ENCODE results near the gene GP1BA.
A peak's percentile ranks its signal among the peaks of the same experiment; 100 is the strongest.

The GP1BA gene

GRCh38 chr17:4951486-4951885 lies 19.4 kb downstream of the GP1BA start:
- no peak for DNase-seq

GRCh38 chr17:4953451-4953961 lies 21.4 kb downstream of the GP1BA start:
- no peak for DNase-seq

GRCh38 chr17:4955091-4955490 lies 23.0 kb downstream of the GP1BA start:
- no peak for DNase-seq

GRCh38 chr17:4956493-4957061 lies 24.5 kb downstream of the GP1BA start:
- peak; percentile 40 for DNase-seq

- DNase-seq: no peak
Observed at GRCh38 chr17:4958102-4958501, 26.0 kb downstream of the GP1BA start.

GRCh38 chr17:4959261-4959965 lies 27.3 kb downstream of the GP1BA start:
- no peak for DNase-seq

GRCh38 chr17:4960279-4960922 lies 28.3 kb downstream of the GP1BA start:
- no peak for DNase-seq

- DNase-seq: no peak
Observed at GRCh38 chr17:4965311-4965986, 33.4 kb downstream of the GP1BA start.

- peak; percentile 100 for DNase-seq
Observed at GRCh38 chr17:4966844-4967538, 34.9 kb downstream of the GP1BA start.

GRCh38 chr17:4967539-4968485 lies 35.7 kb downstream of the GP1BA start, which contains the start of gene SPAG7:
TSS of gene SPAG7 (minus strand) at chr17:4967817. CDS start at chr17:4967804, 13 bp downstream.
- peak; percentile 95 for DNase-seq

- no peak for DNase-seq
Observed at GRCh38 chr17:4968486-4969046, 36.5 kb downstream of the GP1BA start.

GRCh38 chr17:4969047-4969550 lies 37.0 kb downstream of the GP1BA start:
- DNase-seq: peak; percentile 37

- no peak for DNase-seq
Observed at GRCh38 chr17:4969551-4970173, 37.6 kb downstream of the GP1BA start.

GRCh38 chr17:4970273-4970672 lies 38.2 kb downstream of the GP1BA start:
- no peak for DNase-seq

- no peak for DNase-seq
Observed at GRCh38 chr17:4971826-4972225, 39.7 kb downstream of the GP1BA start.

- no peak for DNase-seq
Observed at GRCh38 chr17:4972322-4972721, 40.2 kb downstream of the GP1BA start.

GRCh38 chr17:4972752-4973151 lies 40.7 kb downstream of the GP1BA start:
- no peak for DNase-seq

- DNase-seq: no peak
Observed at GRCh38 chr17:4973256-4974114, 41.4 kb downstream of the GP1BA start.

- no peak for DNase-seq
Observed at GRCh38 chr17:4974115-4974670, 42.1 kb downstream of the GP1BA start.

Data from CD4-positive, alpha-beta T cell treated with Interleukin-4 for 4 hours (primary cell).